HEK293 (cell line): ENCODE data around the gene PGS1.
A peak's percentile ranks its signal among the peaks of the same experiment; 100 is the strongest.

Source experiments
- CTCF ChIA-PET: fragments of 350-600 bp; formaldehyde crosslinking; extraction: SDS; loops from one replicate; lab custom pipeline; 2021; ENCODE audit warnings: antibody characterized with exemption; lab: Yijun Ruan, JAX
- POLR2A ChIA-PET: fragments of 300-600 bp; formaldehyde crosslinking; extraction: SDS; loops from one replicate; lab custom pipeline; 2020; ENCODE audit warnings: antibody characterized with exemption, inconsistent platforms; lab: Yijun Ruan, JAX
- H3K27ac ChIP-seq: fragments of 200-500 bp; sonication (Bioruptor generic); 2 replicates; pipeline ENCODE4 v1.5.1; 2014; ENCODE audit warnings: low read depth, low read length, control low read depth, inconsistent platforms; ENCODE audit errors: extremely low read depth
- H3K36me3 ChIP-seq, 2 experiments: fragments of 200-500 bp in 1 of 2; sonication (Bioruptor generic) in 1 of 2; 1 replicate in 1 of 2; 2 replicates in 1 of 2; pipeline ENCODE4 v1.5.1; 2014 to 2017; ENCODE audit warnings: inconsistent platforms in 2 of 2, low read length in 2 of 2; ENCODE audit not compliant: control insufficient read depth in 2 of 2, insufficient read depth in 1 of 2
- H3K4me1 ChIP-seq: fragments of 200-500 bp; sonication (Bioruptor generic); 2 replicates; pipeline ENCODE4 v1.5.1; 2014; ENCODE audit warnings: mild to moderate bottlenecking, low read length, inconsistent platforms; ENCODE audit not compliant: control insufficient read depth, insufficient read depth
- H3K4me3 ChIP-seq: 2 replicates; pipeline ENCODE4 v1.5.1; 2011; ENCODE audit warnings: low read depth, mild to moderate bottlenecking, control low read depth, low read length, moderate library complexity
- H3K9me3 ChIP-seq: fragments of 200-500 bp; sonication (Bioruptor generic); 2 replicates; pipeline ENCODE4 v1.5.1; 2014; ENCODE audit warnings: low read depth, low read length, inconsistent platforms; ENCODE audit not compliant: control insufficient read depth, insufficient read depth
- BCL11B ChIP-seq: fragments of 450-650 bp; formaldehyde crosslinking; IDR thresholded peaks from 2 replicates; pipeline ENCODE4 v1.5.1; 2016; ENCODE audit warnings: low read depth, missing biosample characterization, missing genetic modification characterization
- HOXC10 ChIP-seq: sonication (generic); formaldehyde crosslinking; IDR thresholded peaks from 2 replicates; pipeline ENCODE4 v1.8.1; 2023; ENCODE audit warnings: mild to moderate bottlenecking, missing genetic modification reagents
- KLF9 ChIP-seq: fragments of 450-650 bp; formaldehyde crosslinking; IDR thresholded peaks from 2 replicates; pipeline ENCODE4 v1.5.1; 2016; ENCODE audit warnings: missing biosample characterization, missing genetic modification characterization, low read depth
- PRDM1 ChIP-seq: fragments of 450-650 bp; formaldehyde crosslinking; IDR thresholded peaks from 2 replicates; pipeline ENCODE4; 2016; ENCODE audit warnings: missing biosample characterization, missing genetic modification characterization
- REPIN1 ChIP-seq: fragments of 450-650 bp; formaldehyde crosslinking; IDR thresholded peaks from 2 replicates; pipeline ENCODE4 v1.5.1; 2017; ENCODE audit warnings: missing biosample characterization, missing genetic modification characterization, low read depth
- SCRT2 ChIP-seq: fragments of 450-650 bp; formaldehyde crosslinking; IDR thresholded peaks from 2 replicates; pipeline ENCODE4 v1.5.1; 2016; ENCODE audit warnings: missing biosample characterization, missing genetic modification characterization
- SP2 ChIP-seq: fragments of 450-650 bp; formaldehyde crosslinking; IDR thresholded peaks from 2 replicates; pipeline ENCODE4 v1.5.1; 2016; ENCODE audit warnings: missing biosample characterization, missing genetic modification characterization
- SP7 ChIP-seq: fragments of 450-650 bp; formaldehyde crosslinking; IDR thresholded peaks from 2 replicates; pipeline ENCODE4 v1.5.1; 2016; ENCODE audit warnings: missing biosample characterization, missing genetic modification characterization
- TRIM28 ChIP-seq: IDR thresholded peaks from 2 replicates; pipeline ENCODE4 v1.6.1; 2011; ENCODE audit warnings: low read length, control low read depth, borderline replicate concordance
- YY2 ChIP-seq: fragments of 450-650 bp; formaldehyde crosslinking; IDR thresholded peaks from 2 replicates; pipeline ENCODE4 v1.5.1; 2016; ENCODE audit warnings: missing biosample characterization, missing genetic modification characterization
- ZBTB10 ChIP-seq: fragments of 450-650 bp; formaldehyde crosslinking; IDR thresholded peaks from 2 replicates; pipeline ENCODE4 v1.5.1; 2016; ENCODE audit warnings: missing biosample characterization, missing genetic modification characterization
- ZBTB20 ChIP-seq: fragments of 450-650 bp; formaldehyde crosslinking; IDR thresholded peaks from 2 replicates; pipeline ENCODE4 v1.5.1; 2016; ENCODE audit warnings: missing biosample characterization, missing genetic modification characterization
- ZBTB48 ChIP-seq: fragments of 450-650 bp; formaldehyde crosslinking; IDR thresholded peaks from 2 replicates; pipeline ENCODE4 v1.5.1; 2016; ENCODE audit warnings: missing biosample characterization, missing genetic modification characterization
- ZFP37 ChIP-seq: fragments of 450-650 bp; formaldehyde crosslinking; IDR thresholded peaks from 2 replicates; pipeline ENCODE4 v1.5.1; 2016; ENCODE audit warnings: missing biosample characterization, missing genetic modification characterization
- ZFP41 ChIP-seq: fragments of 450-650 bp; formaldehyde crosslinking; IDR thresholded peaks from 2 replicates; pipeline ENCODE4 v1.5.1; 2016; ENCODE audit warnings: missing biosample characterization, missing genetic modification characterization, borderline replicate concordance
- ZNF114 ChIP-seq: fragments of 450-650 bp; formaldehyde crosslinking; IDR thresholded peaks from 2 replicates; pipeline ENCODE4 v1.5.0; 2017; ENCODE audit warnings: missing biosample characterization, missing genetic modification characterization
- ZNF121 ChIP-seq: fragments of 450-650 bp; formaldehyde crosslinking; IDR thresholded peaks from 2 replicates; pipeline ENCODE4 v1.5.1; 2016; ENCODE audit warnings: missing biosample characterization, missing genetic modification characterization
- ZNF174 ChIP-seq: fragments of 450-650 bp; formaldehyde crosslinking; IDR thresholded peaks from 2 replicates; pipeline ENCODE4 v1.5.0; 2017; ENCODE audit warnings: missing biosample characterization, mild to moderate bottlenecking, missing genetic modification characterization
- ZNF18 ChIP-seq: fragments of 450-650 bp; formaldehyde crosslinking; IDR thresholded peaks from 2 replicates; pipeline ENCODE4 v1.5.1; 2016; ENCODE audit warnings: missing biosample characterization, missing genetic modification characterization
- ZNF48 ChIP-seq: fragments of 450-650 bp; formaldehyde crosslinking; IDR thresholded peaks from 2 replicates; pipeline ENCODE4 v1.5.1; 2016; ENCODE audit warnings: missing biosample characterization, missing genetic modification characterization
- ZNF488 ChIP-seq: fragments of 450-650 bp; formaldehyde crosslinking; IDR thresholded peaks from 2 replicates; pipeline ENCODE4 v1.5.1; 2016; ENCODE audit warnings: missing biosample characterization, missing genetic modification characterization
- ZNF501 ChIP-seq: fragments of 450-650 bp; formaldehyde crosslinking; IDR thresholded peaks from 2 replicates; pipeline ENCODE4 v1.5.1; 2016; ENCODE audit warnings: missing biosample characterization, missing genetic modification characterization
- ZNF585B ChIP-seq: fragments of 450-650 bp; formaldehyde crosslinking; IDR thresholded peaks from 2 replicates; pipeline ENCODE4 v1.5.1; 2016; ENCODE audit warnings: missing biosample characterization, missing genetic modification characterization
- ZNF76 ChIP-seq: fragments of 450-650 bp; formaldehyde crosslinking; IDR thresholded peaks from 2 replicates; pipeline ENCODE4; 2016; ENCODE audit warnings: low read depth, missing biosample characterization, missing genetic modification characterization, borderline replicate concordance
- ZNF777 ChIP-seq: fragments of 450-650 bp; formaldehyde crosslinking; IDR thresholded peaks from 2 replicates; pipeline ENCODE4 v1.5.1; 2017; ENCODE audit warnings: missing biosample characterization, missing genetic modification characterization, borderline replicate concordance
- ZSCAN16 ChIP-seq: fragments of 450-650 bp; formaldehyde crosslinking; IDR thresholded peaks from 2 replicates; pipeline ENCODE4 v1.5.1; 2016; ENCODE audit warnings: missing biosample characterization, missing genetic modification characterization
- ZSCAN23 ChIP-seq: fragments of 450-650 bp; formaldehyde crosslinking; IDR thresholded peaks from 2 replicates; pipeline ENCODE4 v1.5.1; 2016; ENCODE audit warnings: missing biosample characterization, missing genetic modification characterization
- ZXDB ChIP-seq: fragments of 450-650 bp; formaldehyde crosslinking; IDR thresholded peaks from 2 replicates; pipeline ENCODE4 v1.5.1; 2016; ENCODE audit warnings: missing biosample characterization, missing genetic modification characterization

The PGS1 gene

GRCh38 chr17:78374631-78375274 lies 3.7 kb upstream of the PGS1 start:
- POLR2A ChIA-PET: interaction anchor here (0.6 kb wide), 1 partner anchor 26 kb away, joined by 3 read pairs; no protein-coding TSS in a partner anchor
- no peaks in the 10 kb centered on the region for H3K9me3 ChIP-seq
- H3K4me3 ChIP-seq: no peak overlapping the region
- no peak for TF ChIP-seq ZNF48 (tag by site-specific recombination)
- no peak for TF ChIP-seq YY2
- TF ChIP-seq ZSCAN23 (tag by site-specific recombination): no peak
- no peak for TF ChIP-seq ZNF488 (tag by site-specific recombination)
- no peak for TF ChIP-seq ZNF174 (tag by site-specific recombination)
- TF ChIP-seq HOXC10 (CRISPR knock-in tag): no peak
- TF ChIP-seq ZBTB48: no peak
- TF ChIP-seq ZBTB20: no peak
- TF ChIP-seq ZFP41: no peak
- no peak for TF ChIP-seq ZXDB
- no peak for TF ChIP-seq REPIN1
- no peak for TF ChIP-seq ZFP37 (tag by site-specific recombination)
- TF ChIP-seq SP7 (tag by site-specific recombination): no peak
- no peak for TF ChIP-seq ZNF501 (tag by site-specific recombination)
- TF ChIP-seq ZSCAN16: no peak
- TF ChIP-seq, all 188 proteins: peak for 0
- H3K36me3 ChIP-seq: peaks cover 0 to under 1% of the 10 kb centered on the region in 2 experiments; a peak in 1 of 3 replicates
- CTCF ChIA-PET: interaction anchor here (1.2 to 6.7 kb wide), 3 partner anchors 12 to 77 kb away, joined by 3 to 53 read pairs (median 4); no protein-coding TSS in a partner anchor
- no peaks in the 10 kb centered on the region for H3K4me1 ChIP-seq
- no peak overlapping the region for H3K27ac ChIP-seq

GRCh38 chr17:78375401-78376151 lies 2.9 kb upstream of the PGS1 start:
- TF ChIP-seq ZNF76 (tag by site-specific recombination) (no peak), PRDM1 (tag by site-specific recombination) (no peak), SCRT2 (tag by site-specific recombination) (0 out of 2 replicates have a peak, but pooled peaks have one; percentile 18)
- H3K4me1 ChIP-seq: no peaks in the 10 kb centered on the region
- CTCF ChIA-PET: interaction anchor here (0.6 to 6.7 kb wide), 4 partner anchors 13 to 78 kb away, joined by 3 to 53 read pairs (median 10); partner anchors contain the start of gene SOCS3
- H3K4me3 ChIP-seq: no peak overlapping the region
- H3K27ac ChIP-seq: no peak overlapping the region
- no peaks in the 10 kb centered on the region for H3K9me3 ChIP-seq
- H3K36me3 ChIP-seq: peaks cover 0 to 3% of the 10 kb centered on the region in 2 experiments; a peak in 1 of 3 replicates
- POLR2A ChIA-PET: interaction anchor here (1.5 kb wide), 1 partner anchor 15 kb away, joined by 5 read pairs; no protein-coding TSS in a partner anchor

- H3K36me3 ChIP-seq: peaks cover 0 to 3% of the 10 kb centered on the region in 2 experiments; a peak in 1 of 3 replicates
- ChIA-PET CTCF (interaction anchor here (0.6 to 1.9 kb wide), 3 partner anchors 15 to 70 kb away, joined by 3 to 15 read pairs (median 3); partner anchors contain the start of gene SOCS3), POLR2A (interaction anchor here (1.5 kb wide), 1 partner anchor 15 kb away, joined by 5 read pairs; no protein-coding TSS in a partner anchor)
- no peak overlapping the region for H3K27ac ChIP-seq
- H3K9me3 ChIP-seq: no peaks in the 10 kb centered on the region
- H3K4me1 ChIP-seq: peaks cover 2% of the 10 kb centered on the region; the same call in 1 of the 2 replicates
- no peak overlapping the region for H3K4me3 ChIP-seq
- TF ChIP-seq ZNF585B (tag by site-specific recombination) (no peak), ZNF18 (tag by site-specific recombination) (no peak), TRIM28 (no peak), ZBTB20 (no peak), BCL11B (tag by site-specific recombination) (no peak), SP2 (tag by site-specific recombination) (no peak), ZBTB10 (tag by site-specific recombination) (no peak), ZNF777 (tag by site-specific recombination) (no peak), ZNF114 (tag by site-specific recombination) (no peak), ZNF121 (tag by site-specific recombination) (no peak), KLF9 (no peak)
Observed at GRCh38 chr17:78376161-78376560, 2.3 kb upstream of the PGS1 start.
